Lower leg skin (tissue), 4 donors: ENCODE measurements around the gene BAIAP2L2. TPM values are rescaled to one million over a fixed set of nuclear protein-coding genes. Genes with fewer than 3 reads are reported as not detected.
"Not testable (repeated sequence)": the region's sequence is repeated elsewhere in the genome, so short reads cannot be mapped to it uniquely, and the experiment has no call there.

Experiments
- DNase-seq, 2 donors: peaks; one replicate each; pipeline ENCODE4 v3.0.0-alpha.2; 2019; ENCODE audit warnings: low spot score in 2 of 2
- H3K4me3 ChIP-seq: fragments of 200-600 bp; sonication (generic); 2 replicates; pipeline ENCODE4 v1.5.1; 2017; ENCODE audit warnings: mild to moderate bottlenecking, low read depth; ENCODE audit not compliant: poor library complexity, severe bottlenecking
- POLR2A ChIP-seq, 2 donors: fragments of 450-650 bp; IDR thresholded peaks; one replicate each; pipeline ENCODE4 v1.6.1; 2016 to 2017; ENCODE audit warnings: antibody characterized with exemption in 2 of 2, mild to moderate bottlenecking in 1 of 2, moderate library complexity in 1 of 2
- WGBS, 2 donors: methylation state at CpG; one replicate each; pipeline ENCODE4 v1.1.5; 2018; 5-methylcytosine and 5-hydroxymethylcytosine counted together
- intact Hi-C: fragments of 100-400 bp; cut with DNase I; formaldehyde crosslinking; loops from one replicate; pipeline ENCODE4 v1.15.0; 2023; ENCODE audit warnings: low total_unique reads
- total RNA-seq, 4 donors: library from RNA; depleted of rRNA; stranded (reverse); fragments of >200 nt; gene quantifications; one replicate each; pipeline ENCODE4 v1.1.0, GENCODE V29; 2016
- TF ChIP-seq, protein P1 (sequence below), 3 donors: fragments of 450-650 bp; IDR thresholded peaks; one replicate each; pipeline ENCODE4 v1.5.1; 2016; ENCODE audit warnings: antibody characterized with exemption in 3 of 3, mild to moderate bottlenecking in 3 of 3, moderate library complexity in 2 of 3

BAIAP2L2 gene
- total RNA-seq, 4 donors from 2014 or later, result 1.3 to 2.3 (median 2.1) TPM

DNA sequence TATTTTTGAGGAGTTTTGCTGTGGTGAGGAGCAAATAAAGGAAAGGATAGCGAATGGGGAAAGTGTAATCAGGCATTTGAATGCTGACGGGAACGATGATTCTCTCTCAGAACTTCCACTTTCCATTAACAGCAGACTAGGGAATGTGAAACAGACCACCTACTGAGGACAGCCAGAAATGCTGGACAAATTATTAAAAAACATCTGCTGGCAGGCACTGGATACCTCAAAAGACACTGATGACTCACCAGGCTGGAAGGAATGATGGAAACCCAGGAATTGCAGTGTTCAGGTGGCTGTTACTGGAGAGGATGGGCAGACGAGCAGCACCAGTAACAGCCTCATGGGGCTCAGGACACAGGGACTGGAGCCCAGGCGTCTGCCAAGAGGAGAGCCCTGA lies 37.8 kb upstream of the BAIAP2L2 start:
- H3K4me3 ChIP-seq, result no peak overlapping the region
- DNase-seq, result no peak
- TF ChIP-seq POLR2A (IDR thresholded peaks at IDR 0.05), result no peak
- TF ChIP-seq, protein P1, sequence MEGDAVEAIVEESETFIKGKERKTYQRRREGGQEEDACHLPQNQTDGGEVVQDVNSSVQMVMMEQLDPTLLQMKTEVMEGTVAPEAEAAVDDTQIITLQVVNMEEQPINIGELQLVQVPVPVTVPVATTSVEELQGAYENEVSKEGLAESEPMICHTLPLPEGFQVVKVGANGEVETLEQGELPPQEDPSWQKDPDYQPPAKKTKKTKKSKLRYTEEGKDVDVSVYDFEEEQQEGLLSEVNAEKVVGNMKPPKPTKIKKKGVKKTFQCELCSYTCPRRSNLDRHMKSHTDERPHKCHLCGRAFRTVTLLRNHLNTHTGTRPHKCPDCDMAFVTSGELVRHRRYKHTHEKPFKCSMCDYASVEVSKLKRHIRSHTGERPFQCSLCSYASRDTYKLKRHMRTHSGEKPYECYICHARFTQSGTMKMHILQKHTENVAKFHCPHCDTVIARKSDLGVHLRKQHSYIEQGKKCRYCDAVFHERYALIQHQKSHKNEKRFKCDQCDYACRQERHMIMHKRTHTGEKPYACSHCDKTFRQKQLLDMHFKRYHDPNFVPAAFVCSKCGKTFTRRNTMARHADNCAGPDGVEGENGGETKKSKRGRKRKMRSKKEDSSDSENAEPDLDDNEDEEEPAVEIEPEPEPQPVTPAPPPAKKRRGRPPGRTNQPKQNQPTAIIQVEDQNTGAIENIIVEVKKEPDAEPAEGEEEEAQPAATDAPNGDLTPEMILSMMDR (IDR thresholded peaks at IDR 0.05), result no peak
- 69 to 80% methylated on average over 5 of the region's 5 CpGs for WGBS, 2 donors
- intact Hi-C loops, result no loop called here

DNA sequence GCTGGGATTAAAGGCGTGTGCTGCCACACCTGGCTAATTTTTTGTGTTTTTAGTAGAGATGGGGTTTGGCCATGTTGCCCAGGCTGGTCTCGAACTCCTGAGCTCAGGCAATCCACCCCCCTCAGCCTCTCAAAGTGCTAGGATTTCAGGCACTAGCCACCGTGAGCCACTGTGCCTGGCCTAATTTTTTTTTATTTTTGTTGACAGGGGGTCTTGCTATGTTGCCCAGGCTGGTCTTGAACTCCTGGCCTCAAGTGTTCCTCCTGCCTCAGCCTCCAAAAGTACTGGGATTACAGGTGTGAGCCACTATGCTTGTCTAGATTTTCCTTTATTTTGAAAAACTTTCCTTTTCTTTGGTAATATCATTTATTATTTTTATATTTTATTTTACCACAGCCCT lies 35.7 kb upstream of the BAIAP2L2 start:
- WGBS, 2 donors, result 67 to 68% methylated on average over 3 of the region's 3 CpGs
- intact Hi-C loops, DNase-seq, H3K4me3 ChIP-seq: not testable (repeated sequence)

- intact Hi-C loops, result no loop called here
- TF ChIP-seq, protein P1 (IDR thresholded peaks at IDR 0.05), result no peak
- TF ChIP-seq POLR2A (IDR thresholded peaks at IDR 0.05), result no peak
- WGBS, 2 donors, result 93 to 94% methylated on average over 5 of the region's 5 CpGs
- H3K4me3 ChIP-seq, result no peak overlapping the region
- no peak for DNase-seq
Observed at GRCh38 chr22:38144025-38144405, 33.5 kb upstream of the BAIAP2L2 start.

DNA sequence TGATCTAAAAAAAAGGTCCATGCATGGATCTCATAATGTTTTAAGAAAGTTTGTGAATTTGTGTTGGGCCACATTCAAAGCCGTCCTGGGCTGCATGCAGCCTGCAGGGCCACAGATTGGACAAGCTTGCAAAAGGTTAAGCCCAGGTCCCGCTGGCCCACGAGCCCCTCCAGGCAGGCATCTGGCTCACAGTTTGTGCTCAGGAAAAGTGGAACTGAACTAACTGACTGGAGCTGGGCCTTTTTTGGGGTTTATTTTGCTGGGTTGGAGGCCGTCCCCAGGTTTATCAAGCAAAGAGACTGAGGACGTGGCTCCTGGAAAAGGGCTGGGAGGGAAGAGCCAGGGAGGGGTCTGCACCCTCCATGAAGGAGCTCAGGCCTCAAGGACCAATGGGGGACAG lies 32.1 kb upstream of the BAIAP2L2 start:
- no peak for TF ChIP-seq POLR2A (IDR thresholded peaks at IDR 0.05)
- TF ChIP-seq, protein P1 (IDR thresholded peaks at IDR 0.05), result no peak
- 92 to 95% methylated on average over 5 of the region's 5 CpGs for WGBS, 2 donors
- peak in 1 of 2 donors; percentile 64 for DNase-seq
- intact Hi-C loops, result no loop called here
- no peak overlapping the region for H3K4me3 ChIP-seq

- TF ChIP-seq, protein P1 (IDR thresholded peaks at IDR 0.05), result no peak
- TF ChIP-seq POLR2A (IDR thresholded peaks at IDR 0.05), result no peak
- DNase-seq, result peak in 1 of 2 donors; percentile 64
- 93 to 94% methylated on average over 16 of the region's 16 CpGs for WGBS, 2 donors
- intact Hi-C loops, result no loop called here
- no peak overlapping the region for H3K4me3 ChIP-seq
Observed at GRCh38 chr22:38141217-38141973, 30.9 kb upstream of the BAIAP2L2 start.

GRCh38 chr22:38139901-38140300 lies 29.4 kb upstream of the BAIAP2L2 start:
- 96 to 98% methylated on average over 9 to 11 of the region's 11 CpGs for WGBS, 2 donors

More at GRCh38 chr22:38139901-38140300, 29.4 kb upstream of the BAIAP2L2 start:
- no peak overlapping the region for H3K4me3 ChIP-seq
- DNase-seq, result peak in 1 of 2 donors; percentile 72
- TF ChIP-seq, protein P1 (IDR thresholded peaks at IDR 0.05), result no peak
- TF ChIP-seq POLR2A (IDR thresholded peaks at IDR 0.05), result no peak
- intact Hi-C loops, result loop anchor here (5.0 kb wide), 1 partner anchor 333 kb away; the partner anchor contains the start of gene GCAT
